B cell (primary cell): ENCODE results near the gene ARFGEF2. TPM values are rescaled to one million over a fixed set of nuclear protein-coding genes. Genes with fewer than 3 reads are reported as not detected.

Experiments
- ATAC-seq: fragments of 200-7000 bp; cut with Tn5 transposase; one replicate; pipeline ENCODE4 v1.10.0; 2021; ENCODE audit warnings: low read depth, mild to moderate bottlenecking, moderate number of reproducible peaks, moderate library complexity
- CTCF ChIA-PET: fragments of 350-600 bp; sonication (Branson Sonifier 250); formaldehyde crosslinking; loops from one replicate; lab custom pipeline; 2021; ENCODE audit warnings: antibody characterized with exemption, inconsistent platforms; lab: Charles Lee
- POLR2A ChIA-PET: fragments of 350-600 bp; sonication (Branson Sonifier 250); formaldehyde crosslinking; loops from one replicate; lab custom pipeline; 2021; ENCODE audit warnings: antibody characterized with exemption; lab: Charles Lee
- DNase-seq: peaks from one replicate; pipeline ENCODE4 v3.0.0; 2013
- H2AFZ ChIP-seq: 2 replicates; pipeline ENCODE4 v1.6.1; 2012; ENCODE audit warnings: mild to moderate bottlenecking, low read depth, low read length; ENCODE audit not compliant: insufficient read depth, poor library complexity, severe bottlenecking
- H3K27ac ChIP-seq, 2 donors: 1 replicate in 1 of 2; 2 replicates in 1 of 2; pipeline ENCODE4 v1.5.1; 2012 to 2013; ENCODE audit warnings: low read length in 2 of 2, mild to moderate bottlenecking in 2 of 2, moderate library complexity in 1 of 2
- H3K27me3 ChIP-seq, 4 experiments: fragments of 200-600 bp in 1 of 4; sonication (generic) in 1 of 4; replicated peaks in 1 of 4; 1 replicate in 2 of 4; 2 replicates in 2 of 4; pipeline versions ENCODE4 v1.6.1 to v1.7.0; 2013 to 2016; ENCODE audit warnings: low read length in 3 of 4, mild to moderate bottlenecking in 2 of 4, mixed read lengths in 1 of 4, moderate library complexity in 1 of 4; ENCODE audit not compliant: insufficient read depth in 4 of 4, control insufficient read depth in 3 of 4; ENCODE audit errors: control extremely low read depth in 1 of 4
- H3K36me3 ChIP-seq, 2 experiments: replicated peaks in 1 of 2; 1 replicate in 1 of 2; 2 replicates in 1 of 2; pipeline versions ENCODE4 v1.6.1 to v1.7.1; 2013; ENCODE audit warnings: low read length in 1 of 2; ENCODE audit not compliant: insufficient read depth in 2 of 2, control insufficient read depth in 1 of 2; ENCODE audit errors: control extremely low read depth in 1 of 2, extremely low read depth in 1 of 2
- H3K4me1 ChIP-seq, 2 donors: fragments of 200-600 bp in 1 of 2; sonication (generic) in 1 of 2; 1 replicate in 1 of 2; 2 replicates in 1 of 2; pipeline versions ENCODE4 v1.5.1 to v1.6.1; 2013 to 2017; ENCODE audit warnings: low read length in 2 of 2; ENCODE audit not compliant: control insufficient read depth in 2 of 2, insufficient read depth in 2 of 2
- H3K4me2 ChIP-seq: replicated peaks from 2 replicates; pipeline ENCODE3; 2012; ENCODE audit warnings: mild to moderate bottlenecking, low read depth, low read length; ENCODE audit not compliant: poor library complexity, severe bottlenecking
- H3K4me3 ChIP-seq, 5 experiments: fragments of 200-600 bp in 1 of 5; sonication (generic) in 1 of 5; 1 replicate in 3 of 5; 2 replicates in 2 of 5; pipeline versions ENCODE4 v1.5.1 to v1.7.0; 2011 to 2016; ENCODE audit warnings: low read length in 4 of 5, mild to moderate bottlenecking in 4 of 5, low read depth in 2 of 5, control low read depth in 1 of 5, moderate library complexity in 1 of 5; ENCODE audit not compliant: insufficient read depth in 1 of 5; ENCODE audit errors: control extremely low read depth in 1 of 5, extremely low read depth in 1 of 5
- H3K79me2 ChIP-seq: fragments of 200-600 bp; sonication (generic); one replicate; pipeline ENCODE4 v1.6.0; 2016; ENCODE audit warnings: low read length; ENCODE audit not compliant: control insufficient read depth, insufficient read depth
- H3K9ac ChIP-seq: fragments of 200-600 bp; sonication (generic); 2 replicates; pipeline ENCODE4 v1.6.1; 2017; ENCODE audit warnings: mild to moderate bottlenecking, low read length, moderate library complexity
- H3K9me3 ChIP-seq, 3 donors: one replicate each; pipeline versions ENCODE4 v1.6.1 to v1.7.1; 2013; ENCODE audit warnings: low read length in 2 of 3; ENCODE audit not compliant: control insufficient read depth in 2 of 3, insufficient read depth in 1 of 3; ENCODE audit errors: control extremely low read depth in 1 of 3
- H4K20me1 ChIP-seq: 2 replicates; pipeline ENCODE4 v1.6.0; 2012; ENCODE audit warnings: mild to moderate bottlenecking, low read length; ENCODE audit not compliant: insufficient read depth, control insufficient read depth, poor library complexity, severe bottlenecking
- H3K27ac Mint-ChIP-seq: one replicate; pipeline ENCODE4 v1.8.0; 2021; ENCODE audit warnings: mixed read lengths
- H3K27me3 Mint-ChIP-seq: one replicate; pipeline ENCODE4 v1.8.0; 2021; ENCODE audit warnings: mixed read lengths
- H3K4me1 Mint-ChIP-seq: one replicate; pipeline ENCODE4 v1.8.0; 2021; ENCODE audit warnings: mixed read lengths
- H3K4me3 Mint-ChIP-seq: one replicate; pipeline ENCODE4 v1.8.0; 2021; ENCODE audit warnings: mixed read lengths
- H3K9me3 Mint-ChIP-seq: one replicate; pipeline ENCODE4 v1.8.0; 2022; ENCODE audit warnings: mixed read lengths; ENCODE audit not compliant: insufficient read depth
- CTCF ChIP-seq: fragments of 200-600 bp; IDR thresholded peaks from one replicate; pipeline ENCODE4 v1.8.0; 2022; ENCODE audit warnings: antibody characterized with exemption, mild to moderate bottlenecking
- EZH2 ChIP-seq: IDR thresholded peaks from 2 replicates; pipeline ENCODE4 v1.6.1; 2012; ENCODE audit warnings: borderline replicate concordance, low read depth, mild to moderate bottlenecking, moderate library complexity, low read length; ENCODE audit not compliant: insufficient read depth, poor library complexity, severe bottlenecking
- WGBS: methylation state at CpG from one replicate; pipeline ENCODE4 v1.1.5; 2013; ENCODE audit warnings: missing lambda C conversion rate; ENCODE audit not compliant: insufficient coverage; 5-methylcytosine and 5-hydroxymethylcytosine counted together
- intact Hi-C: fragments of 100-400 bp; cut with micrococcal nuclease; formaldehyde crosslinking; loops from one replicate; pipeline ENCODE4 v1.10.0; 2022
- polyA plus RNA-seq: library from polyadenylated mRNA; depleted of rRNA; stranded (reverse); fragments of >200 nt; gene quantifications from 2 replicates; pipeline ENCODE4 v1.2.3, GENCODE V29; 2012
- total RNA-seq, 2 donors: library from RNA; stranded (reverse); fragments of 120-200 nt in 1 of 2; gene quantifications; 1 replicate in 1 of 2; 2 replicates in 1 of 2; pipeline versions ENCODE4 v1.2.3 to v1.2.4, GENCODE V29; 2013 to 2022

The ARFGEF2 gene
- total and polyA plus RNA-seq, 2 donors (not counting 1 experiment from before 2014, with no cell fraction given), result 10.8 to 34.3 TPM

GRCh38 chr20:48942730-48943129 lies 21.2 kb downstream of the ARFGEF2 start:
- H3K4me3 Mint-ChIP-seq, result no peak overlapping the region
- TF ChIP-seq CTCF, result no peak
- no peak for TF ChIP-seq EZH2
- Histone ChIP-seq H3K36me3 (peaks cover 12 to 53% of the 10 kb centered on the region in 2 experiments), H3K27me3 (no peaks in the 10 kb centered on the region), H3K4me3 (no peak overlapping the region), H3K27ac (no peak overlapping the region), H2AFZ (no peak overlapping the region), H3K79me2 (peaks cover 46% of the 10 kb centered on the region), H3K4me1 (no peaks in the 10 kb centered on the region), H3K9me3 (no peaks in the 10 kb centered on the region), H3K4me2 (no peak overlapping the region), H3K9ac (no peak overlapping the region), H4K20me1 (peaks cover 50% of the 10 kb centered on the region)
- no peak overlapping the region for H3K27ac Mint-ChIP-seq
- no peak for ATAC-seq
- DNase-seq, result no peak
- H3K27me3 Mint-ChIP-seq, result no peaks in the 10 kb centered on the region
- no CpG with 5 or more reads among the region's 2 CpGs for whole genome bisulfite sequencing
- ChIA-PET CTCF (interaction anchor here (0.7 kb wide), 1 partner anchor 307 kb away, joined by 5 read pairs; no protein-coding TSS in a partner anchor), POLR2A (no interaction called here)
- intact Hi-C loops, result no loop called here
- H3K4me1 Mint-ChIP-seq, result no peaks in the 10 kb centered on the region
- no peaks in the 10 kb centered on the region for H3K9me3 Mint-ChIP-seq

DNA sequence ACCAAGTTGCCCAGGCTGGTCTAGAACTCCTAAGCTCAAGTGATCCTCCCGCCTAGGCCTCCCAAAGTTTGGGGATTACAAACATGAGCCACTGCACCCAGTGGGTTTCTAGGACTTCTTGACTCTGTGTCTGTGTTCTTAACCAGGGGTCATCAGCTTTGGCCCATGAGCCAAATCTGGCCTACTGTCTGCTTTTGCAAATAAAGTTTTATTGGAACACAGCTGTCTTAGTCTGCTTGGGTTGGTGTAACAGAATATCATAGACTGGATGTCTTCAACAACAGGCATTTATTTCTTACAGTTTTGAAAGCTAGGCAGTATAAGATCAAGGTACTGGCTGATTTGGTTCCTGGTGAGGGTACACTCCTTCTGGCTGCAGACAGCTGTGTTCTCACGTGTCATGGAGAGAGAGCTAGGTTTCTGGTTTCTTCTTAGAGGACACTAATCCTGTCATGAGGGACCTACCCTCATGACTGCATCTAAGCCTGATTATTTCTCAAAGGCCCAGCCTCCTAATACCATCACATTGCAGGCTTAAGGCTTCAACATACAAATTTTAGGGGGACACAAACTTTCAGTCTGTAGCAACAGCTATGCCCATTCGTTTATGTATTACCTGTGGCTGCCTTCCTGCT lies 23.3 kb downstream of the ARFGEF2 start:
- peaks cover 12 to 73% of the 10 kb centered on the region in 2 experiments for H3K36me3 ChIP-seq
- ATAC-seq, result no peak
- H3K27ac ChIP-seq, result no peak overlapping the region
- no peak overlapping the region for H3K4me2 ChIP-seq
- no peak for DNase-seq
- Mint-ChIP-seq H3K27ac (no peak overlapping the region), H3K9me3 (no peaks in the 10 kb centered on the region), H3K4me1 (no peaks in the 10 kb centered on the region), H3K4me3 (no peak overlapping the region), H3K27me3 (no peaks in the 10 kb centered on the region)
- peaks cover 36% of the 10 kb centered on the region for H3K79me2 ChIP-seq
- H3K4me3 ChIP-seq, result no peak overlapping the region
- H3K27me3 ChIP-seq, result no peaks in the 10 kb centered on the region
- POLR2A ChIA-PET, result no interaction called here
- no peak overlapping the region for H2AFZ ChIP-seq
- CTCF ChIA-PET, result interaction anchor here (0.8 to 1.1 kb wide), 3 partner anchors 40 to 289 kb away, joined by 3 to 5 read pairs (median 3); no protein-coding TSS in a partner anchor
- 100% methylated on average over 3 of the region's 3 CpGs for WGBS
- peaks cover 30% of the 10 kb centered on the region for H4K20me1 ChIP-seq
- H3K4me1 ChIP-seq, result no peaks in the 10 kb centered on the region
- intact Hi-C loops, result no loop called here
- TF ChIP-seq EZH2 (no peak), CTCF (no peak)
- no peaks in the 10 kb centered on the region for H3K9me3 ChIP-seq
- no peak overlapping the region for H3K9ac ChIP-seq
